Lung (tissue), 12 donors: Measurements from ENCODE around the gene BBS5. TPM values are rescaled to one million over a fixed set of nuclear protein-coding genes. Genes with fewer than 3 reads are reported as not detected.

ENCODE experiments used
- ATAC-seq: fragments of 200-7000 bp; cut with Tn5 transposase; one replicate; pipeline ENCODE4 v1.9.1; 2020; ENCODE audit warnings: moderate number of reproducible peaks; ENCODE audit not compliant: insufficient read depth, low FRiP score
- DNase-seq, 3 donors: peaks; one replicate each; pipeline ENCODE4 v3.0.0-alpha.2; 2013 to 2017
- H3K27ac ChIP-seq, 2 donors: one replicate each; pipeline ENCODE4 v1.5.1; 2013; ENCODE audit warnings: mild to moderate bottlenecking in 2 of 2, moderate library complexity in 2 of 2, control low read depth in 1 of 2, inconsistent platforms in 1 of 2, low read depth in 1 of 2, low read length in 1 of 2
- H3K27me3 ChIP-seq, 3 donors: one replicate each; pipeline ENCODE4 v1.5.1; 2013; ENCODE audit warnings: low read length in 2 of 3; ENCODE audit not compliant: control insufficient read depth in 3 of 3, insufficient read depth in 3 of 3
- H3K36me3 ChIP-seq, 4 donors: one replicate each; pipeline ENCODE4 v1.5.1; 2013; ENCODE audit warnings: low read length in 4 of 4, mild to moderate bottlenecking in 1 of 4, moderate library complexity in 1 of 4; ENCODE audit not compliant: control insufficient read depth in 4 of 4, insufficient read depth in 4 of 4
- H3K4me1 ChIP-seq, 5 donors: one replicate each; pipeline ENCODE4 v1.5.1; 2013; ENCODE audit warnings: low read length in 5 of 5, mild to moderate bottlenecking in 2 of 5, moderate library complexity in 1 of 5; ENCODE audit not compliant: control insufficient read depth in 5 of 5, insufficient read depth in 5 of 5
- H3K4me3 ChIP-seq: one replicate; pipeline ENCODE4 v1.5.1; 2013; ENCODE audit warnings: mild to moderate bottlenecking, control low read depth, moderate library complexity
- H3K9ac ChIP-seq, 2 donors: one replicate each; pipeline ENCODE4 v1.5.1; 2013; ENCODE audit warnings: low read length in 2 of 2, control low read depth in 1 of 2; ENCODE audit not compliant: insufficient read depth in 1 of 2
- H3K9me3 ChIP-seq, 4 donors: one replicate each; pipeline ENCODE4 v1.5.1; 2013; ENCODE audit warnings: low read length in 3 of 4, mild to moderate bottlenecking in 1 of 4, moderate library complexity in 1 of 4; ENCODE audit not compliant: control insufficient read depth in 4 of 4, insufficient read depth in 3 of 4
- CTCF ChIP-seq: IDR thresholded peaks from 2 replicates; pipeline ENCODE4 v1.5.1; 2012; ENCODE audit warnings: mild to moderate bottlenecking; ENCODE audit errors: control extremely low read depth, extremely low read depth
- WGBS, 2 donors: extraction: QIAGEN DNeasy Blood & Tissue Kit; methylation state at CpG; one replicate each; pipeline ENCODE4 v1.1.7; 2013; 5-methylcytosine and 5-hydroxymethylcytosine counted together
- polyA plus RNA-seq, 2 donors: library from polyadenylated mRNA; stranded (reverse); fragments of 200-250 nt; gene quantifications; one replicate each; pipeline ENCODE4 v1.2.1, GENCODE V29; 2013
- total RNA-seq, 2 donors: library from RNA; depleted of rRNA in 1 of 2; stranded (reverse); fragments of >200 nt in 1 of 2; gene quantifications; one replicate each; pipeline ENCODE4 v1.2.1, GENCODE V29; 2014 to 2021
- donor health status: control.
- donor health status: control.
- donor health status: Bipolar disorder and iron deficiency.
- donor health status: healthy.
- donor health status: DM: yes; HTN: yes; CAD: no.

Gene BBS5
- total and polyA plus RNA-seq, 4 donors: 5.1 to 22.5 (median 9.0) TPM

- no peak for DNase-seq
- no peak for TF ChIP-seq CTCF
- Histone ChIP-seq H3K9ac (no peak overlapping the region), H3K27ac (no peak overlapping the region), H3K36me3 (peaks cover 0 to 13% (median 6%) of the 10 kb centered on the region in 4 donors), H3K4me1 (peaks cover 0 to 2% (median 0%) of the 10 kb centered on the region in 5 donors), H3K4me3 (no peak overlapping the region), H3K27me3 (no peaks in the 10 kb centered on the region), H3K9me3 (no peaks in the 10 kb centered on the region)
- no peak for ATAC-seq
- WGBS, 2 donors: 92 to 95% methylated on average over 3 of the region's 3 CpGs
Measured at GRCh38 chr2:169542433-169542832, 63.1 kb downstream of the BBS5 start.

GRCh38 chr2:169546756-169547155, 67.5 kb downstream of the BBS5 start:
- Histone ChIP-seq H3K4me1 (no peaks in the 10 kb centered on the region), H3K27ac (no peak overlapping the region), H3K4me3 (no peak overlapping the region), H3K27me3 (no peaks in the 10 kb centered on the region), H3K9ac (no peak overlapping the region), H3K36me3 (peaks cover 4 to 8% (median 6%) of the 10 kb centered on the region in 4 donors), H3K9me3 (no peaks in the 10 kb centered on the region)
- ATAC-seq: no peak
- TF ChIP-seq CTCF: no peak
- WGBS, 2 donors: 93 to 96% methylated on average over 2 of the region's 2 CpGs
- no peak for DNase-seq

Other genes starting within 250 kb of the BBS5 start
- gene LRP2, start 117.0 kb upstream of the BBS5 start, total RNA-seq: 10 to 100 TPM; 25.8 to 39.5 TPM
- 1 to 10 TPM; 2.4 to 5.9 TPM for gene LRP2, start 117.0 kb upstream of the BBS5 start, polyA plus RNA-seq
- 1 to 10 TPM; 1.4 to 1.6 TPM for gene KLHL41, start 30.2 kb downstream of the BBS5 start, total RNA-seq
- gene KLHL41, start 30.2 kb downstream of the BBS5 start, polyA plus RNA-seq: under 1 TPM; 0.30 to 0.77 TPM
- 10 to 100 TPM; 22.0 to 40.1 TPM for gene FASTKD1, start 94.4 kb downstream of the BBS5 start, total RNA-seq
- 10 to 100 TPM; 10.4 to 38.1 TPM for gene FASTKD1, start 94.4 kb downstream of the BBS5 start, polyA plus RNA-seq
- gene PPIG, start 104.9 kb downstream of the BBS5 start, total RNA-seq: 10 to 100 TPM; 40.9 to 56.1 TPM
- gene PPIG, start 104.9 kb downstream of the BBS5 start, polyA plus RNA-seq: 10 to 100 TPM; 26.2 to 55.5 TPM
- gene CFAP210, start 214.9 kb downstream of the BBS5 start, total RNA-seq: 1 to 10 TPM; 3.3 to 7.2 TPM
- 1 to 10 TPM; 1.2 to 3.3 TPM for gene CFAP210, start 214.9 kb downstream of the BBS5 start, polyA plus RNA-seq
- gene PHOSPHO2, start 215.0 kb downstream of the BBS5 start, total RNA-seq: 10 to 100 TPM in 1 of 2 donors, 1 to 10 TPM in 1; 3.6 to 12.6 TPM
- gene PHOSPHO2, start 215.0 kb downstream of the BBS5 start, polyA plus RNA-seq: 1 to 10 TPM; 1.9 to 2.1 TPM